ENCODE data around the gene MAPK10. TPM values are rescaled to one million over a fixed set of nuclear protein-coding genes. Genes with fewer than 3 reads are reported as not detected.

The MAPK10 gene
- total and polyA plus RNA-seq, 9 of the 15 experiments (the other 6 are each of a cell fraction or from before 2014, with no cell fraction given), result 0.10 to 0.53 (median 0.18) TPM; not detected in 4

GRCh38 chr4:86269354-86269753 is 90.5 kb downstream of the MAPK10 start (continued):
- no peak for TF ChIP-seq AFF4 (CRISPR knock-in tag; IDR thresholded peaks at IDR 0.05)
- TF ChIP-seq ZNF449 (CRISPR knock-in tag; IDR thresholded peaks at IDR 0.05), result no peak
- TF ChIP-seq BRD9 (IDR thresholded peaks at IDR 0.05; ENCODE audit: low read depth, partially characterized antibody), result no peak
- no peak for TF ChIP-seq NBN (IDR thresholded peaks at IDR 0.05; ENCODE audit: low read depth)
- TF ChIP-seq ZNF398 (CRISPR knock-in tag; IDR thresholded peaks at IDR 0.05), result no peak
